ENCODE results near the gene GPRASP1. TPM values are rescaled to one million over a fixed set of nuclear protein-coding genes. Genes with fewer than 3 reads are reported as not detected.

Gene GPRASP1
- total and polyA plus RNA-seq, 10 of the 15 experiments (the other 5 are each of a cell fraction or from before 2014, with no cell fraction given), result 0.03 to 0.46 (median 0.14) TPM

GRCh38 chrX:102637561-102637960 lies 13.7 kb upstream of the GPRASP1 start (continued):
- TF ChIP-seq ATF2 (IDR thresholded peaks at IDR 0.05; ENCODE audit: low read length), result no peak
- no peak for TF ChIP-seq DPF2 (IDR thresholded peaks at IDR 0.05)
- TF ChIP-seq PML (IDR thresholded peaks at IDR 0.05; ENCODE audit: low read length), result no peak
- TF ChIP-seq HSF1 (IDR thresholded peaks at IDR 0.05; ENCODE audit: low read depth, low read length), result no peak
- TF ChIP-seq E4F1 (IDR thresholded peaks at IDR 0.05; ENCODE audit: borderline replicate concordance, partially characterized antibody), result no peak
- no peak for TF ChIP-seq SUPT20H (IDR thresholded peaks at IDR 0.05; ENCODE audit: borderline replicate concordance, control insufficient read depth, low read depth, low read length)
- TF ChIP-seq, protein P1, sequence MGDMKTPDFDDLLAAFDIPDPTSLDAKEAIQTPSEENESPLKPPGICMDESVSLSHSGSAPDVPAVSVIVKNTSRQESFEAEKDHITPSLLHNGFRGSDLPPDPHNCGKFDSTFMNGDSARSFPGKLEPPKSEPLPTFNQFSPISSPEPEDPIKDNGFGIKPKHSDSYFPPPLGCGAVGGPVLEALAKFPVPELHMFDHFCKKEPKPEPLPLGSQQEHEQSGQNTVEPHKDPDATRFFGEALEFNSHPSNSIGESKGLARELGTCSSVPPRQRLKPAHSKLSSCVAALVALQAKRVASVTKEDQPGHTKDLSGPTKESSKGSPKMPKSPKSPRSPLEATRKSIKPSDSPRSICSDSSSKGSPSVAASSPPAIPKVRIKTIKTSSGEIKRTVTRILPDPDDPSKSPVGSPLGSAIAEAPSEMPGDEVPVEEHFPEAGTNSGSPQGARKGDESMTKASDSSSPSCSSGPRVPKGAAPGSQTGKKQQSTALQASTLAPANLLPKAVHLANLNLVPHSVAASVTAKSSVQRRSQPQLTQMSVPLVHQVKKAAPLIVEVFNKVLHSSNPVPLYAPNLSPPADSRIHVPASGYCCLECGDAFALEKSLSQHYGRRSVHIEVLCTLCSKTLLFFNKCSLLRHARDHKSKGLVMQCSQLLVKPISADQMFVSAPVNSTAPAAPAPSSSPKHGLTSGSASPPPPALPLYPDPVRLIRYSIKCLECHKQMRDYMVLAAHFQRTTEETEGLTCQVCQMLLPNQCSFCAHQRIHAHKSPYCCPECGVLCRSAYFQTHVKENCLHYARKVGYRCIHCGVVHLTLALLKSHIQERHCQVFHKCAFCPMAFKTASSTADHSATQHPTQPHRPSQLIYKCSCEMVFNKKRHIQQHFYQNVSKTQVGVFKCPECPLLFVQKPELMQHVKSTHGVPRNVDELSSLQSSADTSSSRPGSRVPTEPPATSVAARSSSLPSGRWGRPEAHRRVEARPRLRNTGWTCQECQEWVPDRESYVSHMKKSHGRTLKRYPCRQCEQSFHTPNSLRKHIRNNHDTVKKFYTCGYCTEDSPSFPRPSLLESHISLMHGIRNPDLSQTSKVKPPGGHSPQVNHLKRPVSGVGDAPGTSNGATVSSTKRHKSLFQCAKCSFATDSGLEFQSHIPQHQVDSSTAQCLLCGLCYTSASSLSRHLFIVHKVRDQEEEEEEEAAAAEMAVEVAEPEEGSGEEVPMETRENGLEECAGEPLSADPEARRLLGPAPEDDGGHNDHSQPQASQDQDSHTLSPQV (IDR thresholded peaks at IDR 0.05), result no peak
- TF ChIP-seq NR2F1 (conservative IDR thresholded peaks at IDR 0.05), result no peak
- TF ChIP-seq CREB1 (IDR thresholded peaks at IDR 0.05; ENCODE audit: low read depth), result no peak
